Aorta (tissue), 5 donors: ENCODE data around the gene ADGRA1. TPM values are rescaled to one million over a fixed set of nuclear protein-coding genes. Genes with fewer than 3 reads are reported as not detected.
A peak's percentile ranks its signal among the peaks of the same experiment; 100 is the strongest.

Experiments
- ATAC-seq: fragments of 200-7000 bp; cut with Tn5 transposase; one replicate; pipeline ENCODE4 v1.9.1; 2022; ENCODE audit warnings: moderate library complexity; ENCODE audit not compliant: low FRiP score
- DNase-seq, 2 donors: peaks; one replicate each; pipeline ENCODE4 v3.0.0-alpha.2; 2020
- H3K27ac ChIP-seq, 2 donors: one replicate each; pipeline ENCODE4 v1.5.1; 2013; ENCODE audit warnings: low read length in 2 of 2, mild to moderate bottlenecking in 2 of 2, moderate library complexity in 2 of 2, control low read depth in 1 of 2, inconsistent platforms in 1 of 2, low read depth in 1 of 2
- H3K27me3 ChIP-seq, 2 donors: one replicate each; pipeline ENCODE4 v1.6.1; 2013; ENCODE audit warnings: control low read depth in 1 of 2, low read length in 1 of 2, mild to moderate bottlenecking in 1 of 2, moderate library complexity in 1 of 2; ENCODE audit not compliant: insufficient read depth in 2 of 2, control insufficient read depth in 1 of 2
- H3K36me3 ChIP-seq, 2 donors: one replicate each; pipeline ENCODE4 v1.6.1; 2013; ENCODE audit warnings: control low read depth in 1 of 2, low read length in 1 of 2, mild to moderate bottlenecking in 1 of 2; ENCODE audit not compliant: insufficient read depth in 2 of 2, control insufficient read depth in 1 of 2
- H3K4me1 ChIP-seq, 2 donors: one replicate each; pipeline ENCODE4 v1.6.1; 2013; ENCODE audit warnings: low read length in 2 of 2, control low read depth in 1 of 2, mild to moderate bottlenecking in 1 of 2, moderate library complexity in 1 of 2; ENCODE audit not compliant: insufficient read depth in 2 of 2, control insufficient read depth in 1 of 2
- H3K4me3 ChIP-seq, 2 donors: one replicate each; pipeline ENCODE4 v1.5.1; 2013; ENCODE audit warnings: low read length in 2 of 2, control low read depth in 1 of 2, mild to moderate bottlenecking in 1 of 2
- H3K9me3 ChIP-seq: one replicate; pipeline ENCODE4 v1.6.1; 2013; ENCODE audit warnings: mild to moderate bottlenecking, low read length; ENCODE audit not compliant: control insufficient read depth
- WGBS, 2 donors: extraction: QIAGEN DNeasy Blood & Tissue Kit; methylation state at CpG; one replicate each; pipeline ENCODE4 v1.1.7; 2013; 5-methylcytosine and 5-hydroxymethylcytosine counted together
- intact Hi-C, 2 donors: fragments of 100-400 bp; cut with DNase I; formaldehyde crosslinking; loops; one replicate each; pipeline versions ENCODE4 v1.14.2 to v1.15.0; 2022
- polyA plus RNA-seq, 2 donors: library from polyadenylated mRNA; stranded (reverse); fragments of 200-250 nt; gene quantifications; one replicate each; pipeline ENCODE4 v1.2.3, GENCODE V29; 2013
- total RNA-seq, 2 donors: library from RNA; stranded (reverse); fragmentation: NEBNext Ultra II Directional; extraction: Animal tissue kit (Norgen Biotek cat#: 25700); gene quantifications; one replicate each; pipeline ENCODE4 v1.2.1, GENCODE V29; 2021
- donor health status: healthy with polysubstance abuse.
- donor health status: Bipolar disorder and iron deficiency.
- donor health status: DM: no; HTN: no; CAD: no.
- donor health status: DM: no; HTN: no; CAD: no.
- donor health status: DM: yes; HTN: yes; CAD: no.

The ADGRA1 gene
- total and polyA plus RNA-seq, 4 donors, result 0.20 TPM; not detected in 3

- H3K27me3 ChIP-seq, result no peaks in the 10 kb centered on the region
- intact Hi-C loops, result no loop called here
- H3K4me3 ChIP-seq, result no peak overlapping the region
- DNase-seq (no peak), ATAC-seq (peak; percentile 34)
- H3K36me3 ChIP-seq, result no peaks in the 10 kb centered on the region
- WGBS, 2 donors, result 58 to 60% methylated on average over 39 of the region's 39 CpGs
- H3K4me1 ChIP-seq, result no peaks in the 10 kb centered on the region
- H3K27ac ChIP-seq, result no peak overlapping the region
- H3K9me3 ChIP-seq, result no peaks in the 10 kb centered on the region
Measured at GRCh38 chr10:133079836-133080682, 7.7 kb upstream of the ADGRA1 start.

DNA sequence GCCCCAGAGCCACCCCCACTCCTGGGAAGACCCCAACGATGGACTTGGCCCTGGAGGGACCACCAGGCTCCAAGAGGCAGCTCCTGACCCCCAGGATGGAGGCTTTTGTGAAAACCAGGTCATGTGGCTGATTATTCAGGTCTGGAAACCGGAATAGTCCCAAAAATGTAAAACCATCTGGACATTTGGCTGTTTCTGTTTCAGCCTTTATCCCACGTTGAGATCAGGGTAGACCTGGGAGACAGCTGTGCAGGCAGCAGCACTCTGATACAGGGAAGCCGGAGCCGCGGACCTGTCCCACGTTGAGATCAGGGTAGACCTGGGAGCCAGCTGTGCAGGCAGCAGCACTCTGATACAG, 7.1 kb upstream of the ADGRA1 start:
- H3K4me1 ChIP-seq, result no peaks in the 10 kb centered on the region
- no peak overlapping the region for H3K27ac ChIP-seq
- H3K4me3 ChIP-seq, result no peak overlapping the region
- H3K27me3 ChIP-seq, result no peaks in the 10 kb centered on the region
- DNase-seq (no peak), ATAC-seq (no peak)
- no peaks in the 10 kb centered on the region for H3K36me3 ChIP-seq
- no peaks in the 10 kb centered on the region for H3K9me3 ChIP-seq
- 79 to 80% methylated on average over 7 of the region's 7 CpGs for WGBS, 2 donors
- intact Hi-C loops, result no loop called here

- H3K27ac ChIP-seq, result no peak overlapping the region
- H3K4me1 ChIP-seq, result no peaks in the 10 kb centered on the region
- 89 to 90% methylated on average over 16 of the region's 16 CpGs for WGBS, 2 donors
- no peak overlapping the region for H3K4me3 ChIP-seq
- ATAC-seq, result peak; percentile 34
- DNase-seq, result no peak
- no peaks in the 10 kb centered on the region for H3K36me3 ChIP-seq
- intact Hi-C loops, result no loop called here
- no peaks in the 10 kb centered on the region for H3K27me3 ChIP-seq
- no peaks in the 10 kb centered on the region for H3K9me3 ChIP-seq
Measured at GRCh38 chr10:133081636-133082035, 6.1 kb upstream of the ADGRA1 start.

GRCh38 chr10:133082685-133083421, 4.9 kb upstream of the ADGRA1 start:
- Histone ChIP-seq H3K4me1 (no peaks in the 10 kb centered on the region), H3K9me3 (no peaks in the 10 kb centered on the region), H3K27ac (no peak overlapping the region), H3K4me3 (no peak overlapping the region), H3K36me3 (no peaks in the 10 kb centered on the region), H3K27me3 (no peaks in the 10 kb centered on the region)
- no peak for DNase-seq
- no peak for ATAC-seq
- intact Hi-C loops, result no loop called here
- WGBS, 2 donors, result 50 to 55% methylated on average over 43 of the region's 43 CpGs

GRCh38 chr10:133083422-133084100, 4.2 kb upstream of the ADGRA1 start:
- Histone ChIP-seq H3K27ac (no peak overlapping the region), H3K4me3 (no peak overlapping the region), H3K36me3 (no peaks in the 10 kb centered on the region), H3K4me1 (no peaks in the 10 kb centered on the region), H3K9me3 (no peaks in the 10 kb centered on the region), H3K27me3 (no peaks in the 10 kb centered on the region)
- intact Hi-C loops, result no loop called here
- 65 to 70% methylated on average over 29 to 30 of the region's 30 CpGs for WGBS, 2 donors
- ATAC-seq (no peak), DNase-seq (no peak)

DNA sequence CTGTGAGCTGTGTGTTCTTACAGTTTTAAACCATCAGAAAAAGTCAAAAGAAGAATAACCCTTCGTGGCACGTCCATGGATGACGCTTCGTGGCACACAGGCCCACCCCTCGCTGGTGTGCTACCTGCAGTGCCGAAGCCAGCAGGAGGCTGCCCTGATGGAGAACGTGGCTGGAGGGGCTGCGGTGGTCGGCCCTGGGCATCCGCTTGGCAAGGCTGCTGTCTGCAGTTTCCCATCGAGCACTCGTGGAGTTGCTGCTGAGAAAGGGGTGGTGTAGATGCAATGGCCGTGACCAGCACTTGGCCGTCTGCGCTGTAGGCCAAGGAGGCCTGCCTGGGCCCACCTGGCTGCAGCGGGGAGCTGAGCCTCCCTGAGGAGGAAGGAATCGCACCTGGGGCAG, 3.2 kb upstream of the ADGRA1 start:
- ATAC-seq (no peak), DNase-seq (no peak)
- H3K27ac ChIP-seq, result no peak overlapping the region
- no peaks in the 10 kb centered on the region for H3K4me1 ChIP-seq
- H3K27me3 ChIP-seq, result no peaks in the 10 kb centered on the region
- H3K4me3 ChIP-seq, result no peak overlapping the region
- H3K9me3 ChIP-seq, result no peaks in the 10 kb centered on the region
- intact Hi-C loops, result no loop called here
- WGBS, 2 donors, result 84 to 86% methylated on average over 17 of the region's 17 CpGs
- H3K36me3 ChIP-seq, result no peaks in the 10 kb centered on the region

- no peaks in the 10 kb centered on the region for H3K36me3 ChIP-seq
- WGBS, 2 donors, result 72 to 74% methylated on average over 28 to 32 of the region's 32 CpGs
- H3K4me3 ChIP-seq, result no peak overlapping the region
- H3K9me3 ChIP-seq, result no peaks in the 10 kb centered on the region
- ATAC-seq, result no peak
- no peaks in the 10 kb centered on the region for H3K27me3 ChIP-seq
- no peak overlapping the region for H3K27ac ChIP-seq
- intact Hi-C loops, result no loop called here
- no peak for DNase-seq
- no peaks in the 10 kb centered on the region for H3K4me1 ChIP-seq
Measured at GRCh38 chr10:133085251-133086125, 2.2 kb upstream of the ADGRA1 start.

DNA sequence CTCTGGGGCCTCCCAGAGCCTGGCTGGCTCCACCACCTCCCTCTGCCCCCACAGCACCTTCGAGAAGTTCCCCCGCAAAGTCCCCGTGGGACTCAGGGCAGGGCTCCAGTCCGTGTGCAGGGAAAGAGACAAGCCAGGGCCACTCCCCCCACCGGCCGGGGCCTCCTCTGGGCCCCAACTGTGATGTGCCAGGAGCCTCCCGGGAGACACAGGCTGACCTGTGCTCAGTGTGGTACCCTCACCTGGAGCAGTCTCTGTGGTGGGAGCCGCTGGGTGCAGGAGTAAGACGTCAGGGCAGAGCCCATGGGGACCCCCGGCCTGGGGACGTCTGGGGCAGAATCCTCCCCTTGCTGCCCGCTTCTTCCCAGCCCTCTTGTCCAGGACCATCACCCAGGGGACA, 1.5 kb upstream of the ADGRA1 start:
- intact Hi-C loops, result no loop called here
- ATAC-seq (no peak), DNase-seq (no peak)
- Histone ChIP-seq H3K4me1 (no peaks in the 10 kb centered on the region), H3K27ac (no peak overlapping the region), H3K4me3 (no peak overlapping the region), H3K27me3 (no peaks in the 10 kb centered on the region), H3K9me3 (no peaks in the 10 kb centered on the region), H3K36me3 (no peaks in the 10 kb centered on the region)
- 46 to 50% methylated on average over 12 of the region's 12 CpGs for WGBS, 2 donors
